T-helper 2 cell (primary cell): ENCODE data around the gene ERVK3-1.
"Not testable (repeated sequence)": the region's sequence is repeated elsewhere in the genome, so short reads cannot be mapped to it uniquely, and the experiment has no call there.

Source experiments
- DNase-seq, 5 experiments: peaks; one replicate each; pipeline versions ENCODE4 v3.0.0 to v3.0.0-alpha.2; 2012 to 2022

ERVK3-1 gene

DNA sequence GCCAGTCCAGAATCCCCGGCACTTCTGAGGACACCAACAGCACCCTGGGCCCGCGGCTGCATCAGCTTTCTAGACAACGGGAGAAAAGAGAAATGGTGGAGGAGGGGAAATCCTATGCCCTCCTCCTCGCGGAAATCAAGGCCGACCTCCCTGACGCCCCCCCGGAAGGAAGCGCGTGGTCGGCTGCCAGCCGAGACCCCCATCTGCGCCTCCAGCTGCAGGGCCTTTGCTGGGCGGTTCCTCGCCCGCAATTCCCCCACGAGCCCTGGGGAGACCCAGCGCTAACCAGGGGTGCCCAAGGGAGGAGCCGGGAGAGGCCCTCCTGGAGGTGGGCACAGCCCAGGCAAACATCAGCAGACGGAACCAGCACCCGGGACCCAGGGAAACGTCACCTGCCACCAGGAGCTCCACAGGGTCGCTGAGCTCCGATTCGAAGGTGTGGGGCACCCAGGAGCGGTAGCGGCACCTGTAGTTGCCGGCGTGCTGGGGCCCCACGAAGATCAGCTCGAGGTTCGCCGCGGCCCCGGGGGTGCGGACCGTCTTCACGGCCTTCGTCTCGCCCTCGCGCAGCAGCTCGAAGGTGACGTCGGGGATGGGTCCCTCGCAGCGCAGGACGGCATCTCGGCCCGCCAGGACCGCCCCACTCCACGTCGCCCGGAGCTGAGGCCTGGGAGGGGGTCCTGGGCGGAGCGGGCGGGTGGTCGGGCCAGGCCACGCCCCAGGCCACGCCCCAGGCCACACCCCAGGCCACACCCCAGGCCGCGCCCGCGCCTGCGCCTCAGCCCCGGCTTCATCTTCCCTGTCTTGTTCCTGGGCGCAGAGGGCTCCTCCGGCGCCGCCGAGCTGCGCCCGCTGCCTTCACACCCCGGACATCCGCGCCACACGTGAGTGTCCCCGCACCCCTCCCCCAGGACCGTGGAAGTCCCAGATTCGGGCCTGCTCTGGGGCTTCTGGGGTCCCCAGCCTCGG lies 42.1 kb downstream of the ERVK3-1 start:
- DNase-seq, result peak; percentile 36 to 72 (median 64)

DNA sequence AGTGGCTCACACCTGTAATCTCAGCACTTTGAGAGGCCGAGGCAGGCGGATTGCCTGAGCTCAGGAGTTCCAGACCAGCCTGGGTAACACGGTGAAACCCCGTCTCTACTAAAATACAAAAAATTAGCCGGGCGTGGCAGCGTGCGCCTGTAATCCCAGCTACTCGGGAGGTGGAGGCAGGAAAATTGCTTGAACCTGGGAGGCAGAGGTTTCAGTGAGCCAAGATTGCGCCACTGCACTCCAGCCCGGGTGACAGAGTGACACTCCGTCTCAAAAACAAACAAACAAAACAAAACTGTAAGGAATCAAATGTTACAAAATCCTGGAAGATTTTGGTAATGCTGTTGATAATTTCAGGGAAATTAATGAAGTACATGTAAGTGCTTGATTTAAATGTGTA lies 42.9 kb downstream of the ERVK3-1 start:
- not testable (repeated sequence) for DNase-seq

DNA sequence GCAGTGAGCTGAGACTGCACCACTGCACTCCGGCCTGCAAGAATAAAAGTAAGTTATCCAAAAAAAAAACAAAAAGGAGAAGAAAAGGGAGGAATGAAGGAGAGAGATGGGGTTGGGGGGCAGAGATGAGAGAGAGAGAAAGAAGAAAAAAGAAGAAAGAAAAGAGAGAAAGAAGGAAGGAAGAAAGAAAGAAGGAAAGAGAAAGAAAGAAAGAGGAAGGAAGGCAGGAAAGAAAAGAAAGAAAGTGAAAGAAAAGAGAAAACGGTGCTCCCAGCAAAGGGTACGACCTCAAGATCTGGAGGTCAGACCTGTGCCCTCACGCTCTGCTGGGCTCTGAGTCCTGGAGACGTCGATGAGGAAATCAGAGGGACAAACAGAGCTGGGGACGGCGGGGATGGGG lies 44.4 kb downstream of the ERVK3-1 start:
- no peak for DNase-seq

DNA sequence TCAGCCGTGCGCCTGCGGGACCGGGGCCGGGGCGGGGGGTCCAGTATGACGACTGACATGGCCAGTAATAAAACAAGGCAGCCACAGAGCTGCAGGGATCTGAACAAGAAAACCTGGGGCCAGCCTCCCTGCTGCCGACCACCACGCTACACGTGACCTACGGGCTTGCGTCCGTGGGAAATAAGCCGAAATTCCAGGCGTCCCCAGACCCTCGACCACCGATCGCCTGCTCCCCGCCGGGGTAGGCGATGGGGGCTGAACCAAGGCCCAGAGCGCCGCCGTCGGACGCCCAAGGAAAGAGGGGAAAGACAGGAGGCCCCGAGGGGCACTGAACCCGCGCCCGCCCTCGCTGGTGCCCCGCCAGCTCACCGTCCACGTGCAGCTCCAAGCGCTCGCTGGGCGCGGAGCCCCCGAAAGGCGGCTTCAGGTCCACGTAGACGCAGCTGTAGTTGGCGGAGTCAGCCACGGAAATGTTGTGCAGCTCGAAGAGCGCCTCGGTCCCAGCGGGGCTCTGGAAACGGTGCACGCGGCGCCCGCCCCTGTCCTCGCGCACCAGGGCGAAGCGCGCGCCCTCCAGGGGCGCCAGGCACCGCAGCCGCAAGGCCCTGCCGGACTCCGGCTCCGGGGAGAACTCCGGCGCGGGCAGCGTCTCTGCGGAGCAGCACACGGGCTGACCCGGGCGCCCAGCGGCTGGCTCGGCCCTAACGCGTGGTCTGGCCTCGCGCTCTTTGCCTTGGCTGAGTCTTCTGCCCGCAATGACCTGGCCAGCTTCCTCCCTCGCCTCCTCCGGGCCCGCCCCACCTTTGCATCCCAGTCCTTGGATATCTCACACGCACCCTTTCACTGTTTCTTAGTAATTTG lies 45.1 kb downstream of the ERVK3-1 start:
- no peak for DNase-seq

- no peak for DNase-seq
These were observed 45.8 kb downstream of the ERVK3-1 start for GRCh38 chr19:58350871-58351557.

DNA sequence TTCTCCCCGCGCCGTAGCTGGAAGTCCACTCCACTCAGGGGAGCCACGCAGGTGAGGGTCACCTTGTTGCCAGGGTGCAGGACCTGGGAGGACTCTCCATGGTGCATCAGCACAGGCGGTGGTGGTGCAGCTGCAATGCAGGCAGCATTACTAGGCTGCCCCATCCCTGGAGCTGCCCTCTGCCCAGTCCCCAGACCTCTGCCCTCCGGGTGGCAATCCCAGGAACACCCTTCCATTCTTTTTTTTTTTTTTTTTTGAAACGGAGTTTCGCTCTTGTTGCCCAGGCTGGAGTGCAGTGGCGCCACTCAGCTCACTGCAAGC lies 46.3 kb downstream of the ERVK3-1 start:
- no peak for DNase-seq

DNA sequence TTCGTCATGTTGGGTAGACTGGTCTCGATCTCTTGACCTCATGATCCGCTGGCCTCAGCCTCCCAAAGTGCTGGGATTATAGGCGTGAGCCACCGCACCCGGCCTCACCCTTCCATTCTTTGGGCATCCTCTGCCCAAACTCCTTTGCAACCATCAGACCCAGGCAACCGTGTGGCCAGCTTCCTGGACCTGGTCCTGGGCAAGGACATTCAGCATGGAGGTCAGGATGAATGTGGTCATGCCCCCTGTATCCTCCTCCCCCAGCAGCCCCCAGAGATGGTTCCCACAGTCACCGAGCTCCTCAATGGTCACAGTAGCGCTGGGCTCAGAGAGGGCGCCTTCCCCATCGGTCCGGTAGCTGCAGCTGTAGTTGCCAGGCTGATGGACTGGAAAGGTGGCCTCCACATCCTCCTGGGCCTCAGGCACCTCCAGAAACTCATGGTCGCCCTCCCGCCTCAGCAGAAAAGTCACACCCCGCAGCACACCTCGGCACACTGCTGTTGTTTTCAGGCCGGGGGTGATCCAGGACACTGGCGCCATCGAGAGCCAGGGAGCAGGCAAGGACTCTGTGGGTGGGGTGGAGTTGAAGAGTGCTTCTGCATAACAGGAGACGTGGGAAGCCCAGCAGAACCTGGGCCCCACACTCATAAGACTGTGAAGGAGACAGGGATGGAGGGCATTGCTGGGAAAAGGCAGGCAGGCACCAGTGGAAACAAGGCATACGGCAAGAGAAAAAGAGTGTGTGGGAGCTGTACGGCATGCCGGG lies 47.0 kb downstream of the ERVK3-1 start:
- DNase-seq, result no peak

DNA sequence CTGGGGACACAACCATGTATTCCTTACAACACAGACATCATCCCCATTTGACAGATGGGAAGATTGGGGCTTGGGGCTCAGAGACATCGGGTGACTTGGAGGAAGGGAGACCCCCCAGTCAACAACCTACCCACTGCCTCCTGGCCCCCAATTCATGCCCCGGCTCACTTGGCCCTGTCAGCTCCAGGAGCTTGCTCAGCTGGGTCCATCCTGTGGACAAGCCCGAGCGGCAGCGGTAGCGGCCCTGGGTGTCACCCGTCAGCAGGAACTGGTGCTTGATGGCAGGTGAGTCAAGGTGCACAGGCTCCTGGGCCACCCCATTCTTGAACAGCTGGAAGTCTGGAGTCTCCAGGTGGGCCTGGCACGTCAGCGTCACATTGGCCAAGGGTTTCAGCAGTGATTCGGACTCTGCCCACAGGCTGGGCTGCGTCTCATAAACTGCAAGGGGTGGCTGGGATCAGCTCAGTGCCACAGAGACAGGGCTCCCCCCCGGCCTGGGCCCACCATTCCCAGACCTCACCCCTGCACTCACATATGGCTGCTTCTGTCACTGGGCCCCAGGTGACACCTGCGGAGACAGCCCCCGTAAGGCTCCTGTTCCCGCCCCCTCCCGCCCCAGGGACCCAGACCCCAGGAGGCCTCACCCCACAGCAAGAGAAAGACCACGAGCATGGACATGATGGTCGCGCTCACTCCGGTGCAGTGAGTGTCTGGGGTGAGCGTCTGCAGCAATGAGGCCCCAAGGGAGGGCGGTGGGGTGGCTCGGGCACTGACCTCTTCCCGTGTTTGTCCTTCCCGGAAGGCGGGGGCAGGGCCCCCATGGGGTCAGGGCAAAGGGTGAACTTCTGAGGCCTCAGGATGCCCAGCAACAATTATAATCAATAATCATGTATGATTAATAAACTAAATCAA lies 47.8 kb downstream of the ERVK3-1 start, which contains the start of gene A1BG:
TSS of gene A1BG (minus strand) at position 733 of the 912 bp plus-strand sequence. CDS start at position 678, 55 bp downstream.
- DNase-seq, result no peak

- no peak for DNase-seq
These were observed 48.7 kb downstream of the ERVK3-1 start for GRCh38 chr19:58353717-58354477.

- DNase-seq, result no peak
These were observed 49.4 kb downstream of the ERVK3-1 start for GRCh38 chr19:58354478-58355030.

GRCh38 chr19:58355215-58355796 lies 50.1 kb downstream of the ERVK3-1 start:
- no peak for DNase-seq

GRCh38 chr19:58355908-58356765 lies 51.0 kb downstream of the ERVK3-1 start:
- peak in 2 of 5 experiments; percentile 27 to 84 for DNase-seq

DNA sequence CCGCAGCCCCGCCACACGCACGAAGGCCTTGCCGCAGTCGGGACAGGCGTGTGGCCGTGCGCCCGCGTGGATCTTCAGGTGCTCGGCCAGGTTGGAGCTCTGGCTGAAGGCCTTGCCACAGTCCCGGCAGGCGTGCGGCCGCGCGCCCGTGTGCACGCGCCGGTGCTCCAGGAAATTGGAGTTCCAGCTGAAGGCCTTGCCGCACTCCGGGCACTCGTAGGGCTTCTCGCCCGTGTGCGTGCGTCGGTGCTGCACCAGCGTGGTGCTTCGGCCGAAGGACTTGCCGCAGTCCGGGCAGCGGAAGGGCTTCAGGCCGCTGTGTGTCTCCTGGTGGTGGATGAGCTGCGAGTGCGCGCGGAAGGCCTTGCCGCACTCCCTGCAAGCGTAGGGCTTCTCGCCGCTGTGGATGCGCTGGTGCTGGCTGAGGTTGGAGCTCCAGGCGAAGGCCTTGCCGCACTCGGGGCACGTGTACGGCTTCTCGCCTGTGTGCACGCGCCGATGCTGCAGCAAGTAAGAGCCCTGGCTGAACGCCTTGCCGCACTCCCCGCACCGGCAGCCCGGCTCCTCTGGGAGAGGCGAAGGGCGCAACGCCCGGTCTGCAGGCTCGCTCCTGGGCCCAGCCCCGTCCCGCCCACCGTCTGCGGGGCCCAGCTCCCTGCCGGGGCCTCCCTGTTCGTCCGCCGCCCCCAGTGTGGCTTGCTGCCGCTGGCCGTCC lies 51.7 kb downstream of the ERVK3-1 start:
- peak in 1 of 5 experiments; percentile 39 for DNase-seq

- DNase-seq, result no peak
These were observed 52.4 kb downstream of the ERVK3-1 start for GRCh38 chr19:58357481-58358145.

GRCh38 chr19:58361900-58362271 lies 56.7 kb downstream of the ERVK3-1 start:
- DNase-seq, result peak in 2 of 5 experiments; percentile 16 to 67

DNA sequence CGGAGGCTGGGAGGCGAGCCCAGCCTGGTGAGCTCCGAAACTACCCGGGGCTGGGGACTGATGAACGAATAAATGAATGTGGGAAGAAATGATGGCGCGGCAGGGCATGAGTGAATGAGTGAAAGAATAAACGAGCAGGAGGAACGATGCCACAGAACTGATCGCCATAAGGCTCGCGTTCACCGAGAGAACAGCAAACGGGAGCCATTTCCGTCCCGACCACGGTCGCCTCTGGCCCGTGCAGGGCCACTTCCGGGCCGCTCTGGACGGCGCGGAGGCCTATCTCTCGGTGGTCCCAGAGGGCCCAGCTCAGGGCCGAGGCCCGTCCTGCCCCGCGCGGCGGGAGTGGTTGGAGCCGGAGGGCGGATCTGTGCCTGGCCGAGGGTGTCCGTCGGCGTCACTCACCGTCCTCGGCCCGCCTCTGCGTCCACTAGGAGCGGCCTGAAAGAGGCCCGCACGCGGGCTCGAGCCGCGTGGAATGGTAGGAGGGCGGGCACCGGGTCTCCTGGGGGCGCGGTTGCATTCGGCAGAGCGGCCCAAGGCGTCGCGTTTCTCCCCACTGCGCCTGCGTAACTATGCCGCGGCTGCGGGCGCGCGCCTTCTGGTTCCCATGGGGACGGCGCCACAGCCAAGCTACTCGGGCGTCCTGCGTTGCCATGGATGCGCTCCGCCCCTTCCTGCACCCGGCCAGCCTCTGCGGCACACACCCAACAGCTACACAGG lies 57.3 kb downstream of the ERVK3-1 start, which contains the start of gene ZNF497:
TSS of gene ZNF497 (minus strand) at position 480 of the 723 bp plus-strand sequence. CDS start 5,116 bp downstream, outside the sequence.
- peak; percentile 87 to 98 (median 94) for DNase-seq
